ENCODE data around the gene CYP3A7. TPM values are rescaled to one million over a fixed set of nuclear protein-coding genes. Genes with fewer than 3 reads are reported as not detected.

Gene CYP3A7
- total RNA-seq, 1 experiment from 2014 or later: not detected

DNA sequence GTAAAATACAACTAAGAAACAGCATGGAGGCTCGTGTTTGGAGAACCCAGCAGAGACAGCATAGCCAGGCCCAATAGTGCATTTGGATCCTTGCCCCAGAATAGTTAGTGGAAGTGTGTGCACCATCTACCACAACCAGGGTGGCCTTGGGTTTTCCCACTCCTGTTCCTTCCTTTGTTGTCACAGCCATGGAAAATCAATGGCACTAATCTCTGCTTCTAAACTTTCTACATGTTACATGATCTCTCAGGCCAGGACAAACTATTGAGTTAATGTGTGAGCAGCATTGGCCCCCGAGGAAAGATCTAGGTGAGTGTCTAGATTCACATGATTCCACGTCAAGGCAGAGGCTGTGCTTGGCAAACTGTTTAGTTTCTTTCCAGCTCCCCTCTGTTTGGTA is 2.0 kb downstream of the CYP3A7 start:
- H3K36me3 Mint-ChIP-seq (ENCODE audit: insufficient read depth in 1 of 3, low read depth in 3 of 3): no peaks in the 10 kb centered on the region
- DNase-seq: no peak
- Histone ChIP-seq H2AK5ac (ENCODE audit: insufficient read length, low read length) (no peak overlapping the region), H3K27me3 (ENCODE audit: insufficient read depth, low read length) (no peaks in the 10 kb centered on the region), H4K8ac (replicated peaks; ENCODE audit: insufficient read length, low read depth, low read length) (no peak overlapping the region), H4K5ac (ENCODE audit: insufficient read length, low read depth, low read length) (no peak overlapping the region), H2BK120ac (ENCODE audit: low read depth, low read length, poor library complexity, severe bottlenecking) (no peak overlapping the region), H2AFZ (ENCODE audit: low read length) (no peak overlapping the region), H3K4me1 (ENCODE audit: insufficient read depth, low read length) (no peaks in the 10 kb centered on the region), H3K79me1 (ENCODE audit: insufficient read depth, low read depth, low read length, poor library complexity, severe bottlenecking) (no peaks in the 10 kb centered on the region), H3T11ph (ENCODE audit: low read length) (no peak overlapping the region), H2BK20ac (ENCODE audit: low read depth, low read length, poor library complexity, severe bottlenecking) (no peak overlapping the region), H2BK15ac (ENCODE audit: low read depth, low read length) (no peak overlapping the region), H3K18ac (ENCODE audit: insufficient read length, low read depth, low read length) (no peak overlapping the region), H3K79me2 (ENCODE audit: insufficient read depth, low read length) (no peaks in the 10 kb centered on the region), H2BK12ac (ENCODE audit: insufficient read length, low read depth, low read length) (no peak overlapping the region), H3K27ac (ENCODE audit: insufficient read length, low read depth, low read length) (no peak overlapping the region), H3K56ac (ENCODE audit: insufficient read length, low read depth, low read length) (no peak overlapping the region), H3K4me2 (ENCODE audit: insufficient read depth, insufficient read length, low read length) (no peak overlapping the region), H3K23ac (ENCODE audit: insufficient read length, low read depth, low read length) (no peak overlapping the region), H2BK5ac (ENCODE audit: insufficient read length, low read length) (no peak overlapping the region), H4K20me1 (ENCODE audit: control insufficient read depth, insufficient read depth, insufficient read length) (no peaks in the 10 kb centered on the region), H3K14ac (ENCODE audit: insufficient read depth, low read length) (no peak overlapping the region), H4K91ac (ENCODE audit: insufficient read length, low read depth, low read length) (no peak overlapping the region), H3K9ac (ENCODE audit: extremely low read depth, insufficient read length, low read length) (no peak overlapping the region), H3K4ac (ENCODE audit: low read depth, low read length) (no peak overlapping the region), H3K23me2 (ENCODE audit: insufficient read length, low read depth, low read length, poor library complexity, severe bottlenecking) (no peaks in the 10 kb centered on the region), H3K9me3 (ENCODE audit: control insufficient read depth, low read depth, low read length) (no peaks in the 10 kb centered on the region)
- TF ChIP-seq, protein P1, sequence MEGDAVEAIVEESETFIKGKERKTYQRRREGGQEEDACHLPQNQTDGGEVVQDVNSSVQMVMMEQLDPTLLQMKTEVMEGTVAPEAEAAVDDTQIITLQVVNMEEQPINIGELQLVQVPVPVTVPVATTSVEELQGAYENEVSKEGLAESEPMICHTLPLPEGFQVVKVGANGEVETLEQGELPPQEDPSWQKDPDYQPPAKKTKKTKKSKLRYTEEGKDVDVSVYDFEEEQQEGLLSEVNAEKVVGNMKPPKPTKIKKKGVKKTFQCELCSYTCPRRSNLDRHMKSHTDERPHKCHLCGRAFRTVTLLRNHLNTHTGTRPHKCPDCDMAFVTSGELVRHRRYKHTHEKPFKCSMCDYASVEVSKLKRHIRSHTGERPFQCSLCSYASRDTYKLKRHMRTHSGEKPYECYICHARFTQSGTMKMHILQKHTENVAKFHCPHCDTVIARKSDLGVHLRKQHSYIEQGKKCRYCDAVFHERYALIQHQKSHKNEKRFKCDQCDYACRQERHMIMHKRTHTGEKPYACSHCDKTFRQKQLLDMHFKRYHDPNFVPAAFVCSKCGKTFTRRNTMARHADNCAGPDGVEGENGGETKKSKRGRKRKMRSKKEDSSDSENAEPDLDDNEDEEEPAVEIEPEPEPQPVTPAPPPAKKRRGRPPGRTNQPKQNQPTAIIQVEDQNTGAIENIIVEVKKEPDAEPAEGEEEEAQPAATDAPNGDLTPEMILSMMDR (conservative IDR thresholded peaks at IDR 0.05): no peak
- H3K27ac Mint-ChIP-seq: no peak overlapping the region
- H3K27me3 Mint-ChIP-seq (ENCODE audit: low read depth): no peaks in the 10 kb centered on the region; the same call in 1 of the 2 replicates
- peaks cover 0 to 17% of the 10 kb centered on the region in 2 experiments; a peak in 2 of 4 replicates for H3K4me1 Mint-ChIP-seq
- no peak overlapping the region for H3K4me3 Mint-ChIP-seq
- WGBS (ENCODE audit: extremely low coverage, insufficient read length, low lambda C conversion rate): no CpG with 5 or more reads among the region's 3 CpGs
- no peaks in the 10 kb centered on the region for H3K9me3 Mint-ChIP-seq

Measured in H9 (cell line).